Panc1 (cell line): ENCODE results near the gene NXPH3. TPM values are rescaled to one million over a fixed set of nuclear protein-coding genes. Genes with fewer than 3 reads are reported as not detected.

Experiments
- ATAC-seq: fragments of 200-7000 bp; cut with Tn5 transposase; 2 replicates; pipeline ENCODE4 v1.9.1; 2020; ENCODE audit warnings: mild to moderate bottlenecking, moderate library complexity
- BruUV-seq: library from RNA; stranded (reverse); fragments of 400-500 nt; replicated peaks from 2 replicates; lab custom pipeline; 2021; lab: Mats Ljungman, UMichigan
- CTCF ChIA-PET: fragments of 300-600 bp; sonication (Branson Sonifier 250); formaldehyde crosslinking; loops from one replicate; lab custom pipeline; 2022; ENCODE audit warnings: antibody characterized with exemption; lab: Charles Lee
- POLR2A ChIA-PET: fragments of 300-600 bp; sonication (Branson Sonifier 250); formaldehyde crosslinking; loops from one replicate; lab custom pipeline; 2022; ENCODE audit warnings: antibody characterized with exemption; lab: Charles Lee
- DNase-seq: peaks from one replicate; pipeline ENCODE4 v3.0.0-alpha.2; 2010; ENCODE audit warnings: low read depth, low spot score
- H3K27ac ChIP-seq: 2 replicates; pipeline ENCODE4 v1.5.1; 2011; ENCODE audit warnings: mild to moderate bottlenecking, low read length, inconsistent platforms
- H3K27me3 ChIP-seq: fragments of 200-500 bp; sonication (Bioruptor generic); 2 replicates; pipeline ENCODE4 v1.6.0; 2014; ENCODE audit warnings: low read length, inconsistent platforms; ENCODE audit not compliant: control insufficient read depth, insufficient read depth
- H3K36me3 ChIP-seq: fragments of 200-500 bp; sonication (Bioruptor generic); 2 replicates; pipeline ENCODE4 v1.5.1; 2014; ENCODE audit warnings: inconsistent platforms, mild to moderate bottlenecking, low read length, moderate library complexity; ENCODE audit not compliant: control insufficient read depth, insufficient read depth
- H3K4me1 ChIP-seq: 2 replicates; pipeline ENCODE4 v1.5.1; 2011; ENCODE audit warnings: inconsistent platforms, mild to moderate bottlenecking, low read length, moderate library complexity; ENCODE audit not compliant: control insufficient read depth, insufficient read depth
- H3K4me3 ChIP-seq, 2 experiments: 2 replicates each; pipeline ENCODE4 v1.5.1; 2011 to 2012; ENCODE audit warnings: low read depth in 2 of 2, low read length in 2 of 2, mild to moderate bottlenecking in 2 of 2, inconsistent platforms in 1 of 2, moderate library complexity in 1 of 2
- H3K9me3 ChIP-seq: fragments of 200-500 bp; sonication (Bioruptor generic); 2 replicates; pipeline ENCODE4 v1.5.1; 2014; ENCODE audit warnings: low read depth, mild to moderate bottlenecking, inconsistent platforms, low read length, moderate library complexity; ENCODE audit not compliant: control insufficient read depth, insufficient read depth
- POLR2AphosphoS5 ChIP-seq: IDR thresholded peaks from 2 replicates; pipeline ENCODE4 v1.6.1; 2012; ENCODE audit warnings: mild to moderate bottlenecking, low read depth, low read length, moderate library complexity
- REST ChIP-seq, 2 experiments: IDR thresholded peaks; 2 replicates each; pipeline ENCODE4 v1.6.1; 2011 to 2012; ENCODE audit warnings: low read depth in 2 of 2, control low read depth in 1 of 2, low read length in 1 of 2, mild to moderate bottlenecking in 1 of 2, moderate library complexity in 1 of 2; ENCODE audit not compliant: insufficient read depth in 1 of 2
- SIN3A ChIP-seq: IDR thresholded peaks from 2 replicates; pipeline ENCODE4 v1.6.1; 2012; ENCODE audit warnings: low read depth, mild to moderate bottlenecking, low read length, moderate library complexity, borderline replicate concordance; ENCODE audit not compliant: insufficient read depth
- TCF7L2 ChIP-seq: IDR thresholded peaks from 2 replicates; pipeline ENCODE4 v1.6.1; 2011; ENCODE audit warnings: mild to moderate bottlenecking, low read depth, low read length, inconsistent platforms
- in situ Hi-C: cut with HindIII; loops from 2 replicates; pipeline ENCODE4 v1.10.0; 2016; ENCODE audit warnings: low sequenced_read_pairs, low pct_unique_long_range_greater_than_20kb
- intact Hi-C: fragments of 100-400 bp; cut with micrococcal nuclease; formaldehyde crosslinking; loops from one replicate; pipeline ENCODE4 v1.10.0; 2022; ENCODE audit not compliant: unreplicated experiment
- total RNA-seq: library from RNA; stranded (reverse); gene quantifications from one replicate; pipeline ENCODE4 v1.2.1, GENCODE V29; 2021; ENCODE audit not compliant: unreplicated experiment
- TF ChIP-seq, protein P1 (sequence below): fragments of 450-650 bp; IDR thresholded peaks from 2 replicates; pipeline ENCODE4 v1.5.1; 2017; ENCODE audit warnings: mild to moderate bottlenecking

NXPH3 gene
- total RNA-seq, 1 experiment from 2014 or later = 0.57 TPM

DNA sequence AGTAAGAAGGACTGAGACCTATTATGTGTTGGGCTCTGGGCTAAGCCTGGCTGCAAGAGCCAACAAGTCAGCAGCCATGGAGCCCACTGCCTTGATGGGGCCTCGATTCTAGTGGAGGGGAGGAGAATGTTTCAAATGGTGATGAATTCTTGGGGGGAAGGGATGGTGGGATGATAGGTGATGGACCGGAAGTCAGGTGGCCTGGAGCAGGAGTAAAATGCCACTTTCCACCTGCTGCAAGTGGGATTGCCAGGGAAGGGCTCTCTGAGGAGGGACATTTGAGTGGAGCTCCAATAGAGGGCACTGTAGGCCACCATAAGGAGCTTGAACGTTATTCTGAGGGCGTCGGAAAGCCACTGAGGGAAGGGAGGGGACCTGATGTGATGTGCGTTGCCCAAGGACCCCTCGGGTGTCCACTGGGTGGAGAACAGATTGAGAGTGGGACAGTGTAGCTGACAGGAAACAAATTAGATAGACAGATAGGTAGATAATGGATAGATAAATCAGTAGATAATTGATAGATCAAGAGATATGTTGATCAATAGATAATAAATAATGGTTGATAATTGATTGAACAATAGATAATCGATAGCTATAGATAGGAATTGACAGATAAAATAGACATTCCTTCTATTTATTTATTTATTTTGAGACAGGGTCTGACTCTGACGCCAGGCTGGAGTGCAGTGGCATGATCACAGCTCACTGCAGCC is 18.2 kb upstream of the NXPH3 start:
- H3K27me3 ChIP-seq = no peaks in the 10 kb centered on the region
- ChIA-PET CTCF (interaction anchor here (0.6 to 2.6 kb wide), 17 partner anchors 10 to 326 kb away, joined by 3 to 11 read pairs (median 4); partner anchors contain the start of gene PHB1), POLR2A (no interaction called here)
- in situ Hi-C loops (no loop called here), intact Hi-C loops (loop anchor here (2.0 kb wide), 2 partner anchors 121 to 151 kb away; no protein-coding TSS in a partner anchor)
- peak; percentile 78 for ATAC-seq
- no peak overlapping the region for H3K27ac ChIP-seq
- H3K36me3 ChIP-seq = no peaks in the 10 kb centered on the region
- H3K9me3 ChIP-seq = no peaks in the 10 kb centered on the region
- TF ChIP-seq SIN3A = no peak
- TF ChIP-seq, protein P1, sequence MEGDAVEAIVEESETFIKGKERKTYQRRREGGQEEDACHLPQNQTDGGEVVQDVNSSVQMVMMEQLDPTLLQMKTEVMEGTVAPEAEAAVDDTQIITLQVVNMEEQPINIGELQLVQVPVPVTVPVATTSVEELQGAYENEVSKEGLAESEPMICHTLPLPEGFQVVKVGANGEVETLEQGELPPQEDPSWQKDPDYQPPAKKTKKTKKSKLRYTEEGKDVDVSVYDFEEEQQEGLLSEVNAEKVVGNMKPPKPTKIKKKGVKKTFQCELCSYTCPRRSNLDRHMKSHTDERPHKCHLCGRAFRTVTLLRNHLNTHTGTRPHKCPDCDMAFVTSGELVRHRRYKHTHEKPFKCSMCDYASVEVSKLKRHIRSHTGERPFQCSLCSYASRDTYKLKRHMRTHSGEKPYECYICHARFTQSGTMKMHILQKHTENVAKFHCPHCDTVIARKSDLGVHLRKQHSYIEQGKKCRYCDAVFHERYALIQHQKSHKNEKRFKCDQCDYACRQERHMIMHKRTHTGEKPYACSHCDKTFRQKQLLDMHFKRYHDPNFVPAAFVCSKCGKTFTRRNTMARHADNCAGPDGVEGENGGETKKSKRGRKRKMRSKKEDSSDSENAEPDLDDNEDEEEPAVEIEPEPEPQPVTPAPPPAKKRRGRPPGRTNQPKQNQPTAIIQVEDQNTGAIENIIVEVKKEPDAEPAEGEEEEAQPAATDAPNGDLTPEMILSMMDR = peak; percentile 87
- H3K4me3 ChIP-seq = no peak overlapping the region
- H3K4me1 ChIP-seq = peaks cover 4% of the 10 kb centered on the region; the same call in 1 of the 2 replicates
- no TSS peak for BruUV-seq
- DNase-seq = no peak

GRCh38 chr17:49564638-49565037 is 11.0 kb upstream of the NXPH3 start:
- TF ChIP-seq, protein P1 = no peak
- TF ChIP-seq REST (IDR thresholded peaks at IDR 0.05; ENCODE audit: insufficient read depth in 1 of 2, low read depth in 2 of 2, low read length in 1 of 2) (no peak), POLR2AphosphoS5 (no peak), SIN3A (no peak), TCF7L2 (no peak)
- peaks cover 3% of the 10 kb centered on the region for H3K27me3 ChIP-seq
- H3K4me3 ChIP-seq = no peak overlapping the region
- intact Hi-C loops (no loop called here), in situ Hi-C loops (no loop called here)
- no peak for ATAC-seq
- CTCF ChIA-PET = interaction anchor here (0.8 to 0.9 kb wide), 2 partner anchors 100 to 132 kb away, joined by 4 to 12 read pairs; no protein-coding TSS in a partner anchor
- no peak overlapping the region for H3K27ac ChIP-seq
- POLR2A ChIA-PET = interaction anchor here (0.5 kb wide), 2 partner anchors 431 to 513 kb away, joined by 3 read pairs; no protein-coding TSS in a partner anchor
- no peaks in the 10 kb centered on the region for H3K36me3 ChIP-seq
- H3K4me1 ChIP-seq = peaks cover 4% of the 10 kb centered on the region; the same call in 1 of the 2 replicates
- H3K9me3 ChIP-seq = no peaks in the 10 kb centered on the region
- no peak for DNase-seq
- BruUV-seq = no TSS peak
